GM18868 (cell line): Measurements from ENCODE around the gene AKNA.

Experiments used
- ATAC-seq: cut with Tn5 transposase; IDR thresholded peaks from one replicate; pipeline ENCODE4 v1.9.1; 2021; ENCODE audit warnings: mild to moderate bottlenecking, moderate library complexity; ENCODE audit not compliant: unreplicated experiment

AKNA gene

DNA sequence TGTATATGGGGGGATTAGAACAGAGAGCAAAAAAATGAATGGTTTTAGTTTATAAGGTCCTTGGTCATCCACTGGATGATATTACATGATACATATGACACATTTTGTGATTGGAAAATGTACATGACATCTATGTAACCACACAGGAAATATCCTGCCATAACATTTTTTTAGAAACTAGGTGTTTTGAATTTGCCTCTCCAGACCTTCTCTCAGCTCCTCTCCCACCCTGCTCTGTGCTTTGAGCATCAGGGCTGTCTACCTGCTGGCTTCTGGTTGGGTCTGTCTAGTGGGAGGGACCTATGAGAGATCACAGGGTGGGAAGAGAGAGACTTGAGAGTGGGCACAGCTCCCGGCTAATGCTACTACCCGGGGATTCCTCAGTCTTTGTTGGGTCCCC is 24.4 kb downstream of the AKNA start:
- no peak for ATAC-seq

DNA sequence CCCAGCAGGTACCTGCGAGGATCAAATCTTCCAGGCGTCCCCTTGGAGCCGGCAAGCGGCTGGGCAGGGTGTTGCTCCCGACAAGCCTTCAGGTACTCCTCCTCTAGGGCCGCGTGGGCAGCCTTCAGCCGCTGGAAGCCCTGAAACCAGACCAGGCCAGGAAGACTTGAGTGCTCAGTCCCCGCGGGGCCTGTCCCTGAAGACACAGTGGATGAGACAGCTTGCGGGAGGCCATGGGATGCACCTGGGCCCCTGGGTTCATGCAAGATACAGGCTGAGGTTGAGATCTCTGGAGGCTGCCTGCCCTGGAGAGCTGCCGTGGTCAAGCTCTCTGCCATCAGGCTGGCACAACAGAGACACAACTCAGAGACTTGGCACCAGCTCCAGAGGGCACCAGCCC is 25.4 kb downstream of the AKNA start:
- no peak for ATAC-seq

DNA sequence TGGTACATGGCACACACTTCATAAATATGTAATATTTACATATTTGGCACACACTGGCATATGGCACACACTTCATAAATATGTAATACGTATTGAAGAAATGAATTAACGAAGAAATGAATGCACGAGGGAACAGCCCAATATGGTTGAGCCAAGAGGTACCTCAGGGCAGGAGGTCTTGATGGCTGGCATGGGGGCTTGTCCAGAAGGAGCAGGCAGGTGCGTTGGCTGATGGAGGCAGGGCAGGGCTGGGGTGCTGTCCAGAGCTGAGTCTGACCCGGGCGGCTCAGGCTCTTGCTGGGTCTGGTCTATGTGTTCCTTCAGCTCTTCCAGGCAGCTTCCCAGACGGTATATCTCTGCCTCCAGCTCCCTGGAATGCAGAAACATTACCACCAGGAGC is 26.2 kb downstream of the AKNA start:
- ATAC-seq = no peak

DNA sequence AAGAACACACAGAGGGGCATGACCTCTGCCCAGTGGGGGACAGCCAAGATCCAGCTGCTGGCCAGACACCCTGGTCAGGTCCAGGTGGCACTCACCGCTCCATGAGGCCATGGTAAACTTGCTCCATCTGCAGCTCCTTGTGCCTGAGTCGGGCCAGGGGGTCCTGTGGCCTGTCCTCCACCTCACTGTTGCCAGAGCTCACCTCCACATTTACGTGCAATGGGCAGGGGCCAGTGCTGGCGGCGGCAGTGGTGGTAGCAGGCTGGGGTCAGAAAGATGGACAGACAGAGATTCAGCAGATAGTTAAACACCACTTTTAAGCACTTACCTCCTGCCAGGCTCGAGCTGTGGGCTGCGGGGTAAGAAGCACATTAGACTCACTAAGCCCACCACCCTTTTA is 28.0 kb downstream of the AKNA start:
- ATAC-seq = no peak

DNA sequence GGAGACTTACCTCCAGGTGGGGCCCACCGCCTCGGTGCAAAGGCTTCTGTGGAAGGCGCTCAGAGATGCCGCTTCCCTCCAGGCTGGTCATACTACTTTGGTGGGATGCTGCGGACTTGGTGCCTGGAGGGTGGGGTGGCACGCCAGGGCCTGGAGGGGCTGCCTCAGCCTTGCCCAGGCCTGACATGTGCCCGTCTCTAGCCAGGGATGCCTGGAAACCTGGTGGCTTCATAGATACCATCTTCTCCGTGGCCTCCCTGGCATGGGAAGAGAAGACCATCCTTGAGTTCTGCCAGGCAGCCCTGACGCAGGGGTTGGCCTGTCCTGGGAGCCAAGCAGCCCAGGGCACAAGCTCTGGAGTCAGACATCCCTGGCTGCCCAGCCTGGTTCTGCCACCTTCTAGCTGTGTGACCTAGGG is 29.9 kb downstream of the AKNA start:
- ATAC-seq = no peak

DNA sequence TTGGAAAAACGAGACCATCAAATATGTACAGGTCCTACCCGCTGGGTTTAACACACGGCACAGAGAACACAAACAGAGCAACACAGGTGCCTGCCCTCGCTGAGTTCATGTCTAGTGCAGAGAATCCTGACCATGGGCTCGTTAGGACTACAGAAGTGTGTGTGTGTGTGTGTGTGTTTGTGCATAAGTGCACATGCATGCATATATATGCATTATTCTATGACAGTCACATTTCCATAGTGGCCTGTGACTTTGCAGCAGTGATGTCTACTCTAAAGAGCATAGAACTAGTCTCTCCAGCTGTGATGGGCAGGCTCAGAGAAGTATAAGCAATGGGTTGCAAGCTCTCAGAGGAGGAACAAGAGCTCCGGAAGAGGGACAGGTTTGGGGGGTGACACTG is 30.4 kb downstream of the AKNA start:
- no peak for ATAC-seq

DNA sequence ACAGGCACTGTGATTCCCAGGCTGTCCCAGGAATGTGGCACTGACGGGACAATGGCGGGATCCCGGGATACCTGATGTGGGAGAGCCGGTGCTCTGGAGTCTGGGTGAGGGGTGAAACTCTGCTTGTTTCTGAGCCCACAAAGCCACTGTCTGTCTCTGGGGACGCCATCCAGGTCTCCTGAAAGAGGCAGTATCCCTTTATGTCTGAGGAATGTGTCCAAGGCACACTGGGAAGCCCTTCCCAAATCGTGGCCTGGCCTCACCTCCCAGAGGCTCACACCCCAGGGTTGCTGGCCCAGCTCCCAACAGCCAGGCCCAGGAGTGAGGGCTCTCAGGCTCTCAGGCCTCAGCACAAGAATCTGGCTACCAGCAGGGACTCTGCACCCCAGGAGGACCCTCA is 31.0 kb downstream of the AKNA start:
- no peak for ATAC-seq

DNA sequence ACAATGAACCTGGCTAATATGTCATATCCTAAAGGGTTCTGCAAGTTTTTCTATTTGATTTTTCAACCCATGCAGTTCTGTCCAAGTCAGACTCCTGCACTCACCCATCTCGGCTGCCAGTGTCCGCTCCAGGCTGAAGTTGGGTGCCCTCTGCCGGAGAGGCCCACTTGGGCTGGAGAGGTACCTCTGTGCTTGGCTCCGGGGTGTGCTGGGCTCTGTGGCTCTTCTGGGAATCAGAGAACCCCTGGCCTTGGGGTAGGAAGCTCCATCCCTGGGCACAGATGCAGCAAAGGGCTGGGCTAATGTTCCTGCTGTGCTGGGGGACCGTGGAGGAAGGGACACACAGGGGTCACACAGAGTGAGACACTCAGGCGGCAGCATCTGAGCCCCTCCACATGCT is 32.0 kb downstream of the AKNA start:
- no peak for ATAC-seq

DNA sequence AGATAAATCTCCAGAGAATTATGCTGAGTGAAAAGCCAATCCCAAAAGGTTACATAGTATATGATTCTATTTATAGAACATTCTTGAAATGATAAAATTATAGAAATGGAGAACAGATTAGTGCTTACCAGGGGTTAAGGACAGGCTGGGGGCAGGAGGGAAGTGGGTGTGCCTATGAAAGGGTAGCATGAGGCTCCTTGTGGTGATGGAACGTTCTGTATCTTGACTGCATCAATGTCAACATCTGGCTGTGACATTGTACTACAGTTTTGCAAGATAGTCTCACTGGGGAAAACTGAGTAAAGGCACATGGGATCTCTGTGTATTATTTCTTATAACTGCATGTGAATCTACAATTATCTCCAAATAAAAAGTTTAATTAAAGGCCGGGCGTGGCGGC is 35.9 kb downstream of the AKNA start:
- no peak for ATAC-seq

DNA sequence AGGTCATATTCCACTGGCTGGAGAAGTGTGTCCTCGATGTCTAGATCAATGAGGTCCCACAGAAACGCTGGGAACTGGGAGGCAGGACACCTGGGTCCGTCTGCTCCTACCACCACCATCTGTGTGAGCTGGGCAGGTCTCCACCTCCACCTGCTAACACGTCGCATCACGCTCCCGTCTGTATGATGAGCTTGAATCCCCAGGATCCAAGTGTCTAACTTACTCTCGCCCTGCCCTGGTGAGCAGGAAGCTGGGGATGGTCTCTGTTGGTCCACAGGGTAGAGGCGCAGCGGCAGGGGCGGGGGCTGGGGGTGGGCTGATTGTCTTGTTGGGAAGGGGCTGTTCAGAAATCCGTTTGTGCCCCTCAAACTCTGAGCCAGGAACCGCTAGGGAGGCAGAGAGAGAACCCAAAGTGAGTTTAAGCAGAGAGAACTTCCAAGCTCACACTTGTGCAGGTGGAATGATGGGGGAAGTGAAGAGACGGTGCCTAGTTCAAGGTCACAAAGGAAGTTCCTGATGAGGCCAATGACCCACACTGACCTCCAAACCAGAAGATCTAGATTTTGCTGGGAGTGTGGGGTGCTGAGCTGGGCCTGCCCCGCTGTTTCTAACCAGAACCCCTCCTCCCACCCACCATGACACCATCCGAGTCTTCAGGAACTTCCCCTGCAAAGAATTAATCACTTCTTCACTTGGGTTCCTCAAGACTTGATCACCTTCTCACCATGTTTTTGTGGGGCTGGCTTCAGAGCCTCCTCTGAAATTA is 37.0 kb downstream of the AKNA start:
- ATAC-seq = no peak

DNA sequence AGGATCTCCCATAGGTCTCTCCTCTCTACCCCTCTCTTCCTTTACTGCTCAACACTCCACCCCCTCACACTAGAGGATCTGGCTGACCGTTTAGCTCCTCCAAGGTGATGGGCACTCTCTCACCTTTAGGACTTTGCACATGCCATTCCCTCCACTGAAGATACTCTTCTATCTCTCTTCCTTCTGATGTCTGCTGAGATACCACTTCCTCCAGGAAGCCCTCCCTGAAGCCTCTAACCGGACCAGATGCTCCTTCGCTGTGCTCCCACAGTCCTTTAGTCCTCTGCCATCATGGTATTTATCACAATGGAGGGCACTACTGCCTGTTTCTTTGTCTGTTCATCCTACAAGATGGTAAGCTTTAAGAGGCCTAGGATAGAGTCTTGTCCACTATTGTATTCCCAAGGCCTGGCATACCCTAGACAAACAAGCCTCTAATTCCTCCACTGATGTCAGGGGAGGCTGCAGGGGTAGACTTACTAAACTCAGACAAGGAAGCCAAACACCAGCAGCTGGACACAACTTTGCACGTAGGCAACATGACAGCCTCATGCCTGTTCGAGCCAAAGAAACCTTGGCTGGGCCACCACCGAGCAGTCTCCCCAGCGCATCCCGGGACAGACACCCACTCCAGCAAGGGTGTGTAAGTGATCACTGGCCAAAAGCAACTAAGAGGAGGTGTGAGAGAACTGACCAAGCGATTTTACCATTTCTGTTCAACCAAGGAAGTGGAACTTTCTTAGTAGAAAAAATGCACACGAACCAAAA is 37.9 kb downstream of the AKNA start:
- no peak for ATAC-seq

DNA sequence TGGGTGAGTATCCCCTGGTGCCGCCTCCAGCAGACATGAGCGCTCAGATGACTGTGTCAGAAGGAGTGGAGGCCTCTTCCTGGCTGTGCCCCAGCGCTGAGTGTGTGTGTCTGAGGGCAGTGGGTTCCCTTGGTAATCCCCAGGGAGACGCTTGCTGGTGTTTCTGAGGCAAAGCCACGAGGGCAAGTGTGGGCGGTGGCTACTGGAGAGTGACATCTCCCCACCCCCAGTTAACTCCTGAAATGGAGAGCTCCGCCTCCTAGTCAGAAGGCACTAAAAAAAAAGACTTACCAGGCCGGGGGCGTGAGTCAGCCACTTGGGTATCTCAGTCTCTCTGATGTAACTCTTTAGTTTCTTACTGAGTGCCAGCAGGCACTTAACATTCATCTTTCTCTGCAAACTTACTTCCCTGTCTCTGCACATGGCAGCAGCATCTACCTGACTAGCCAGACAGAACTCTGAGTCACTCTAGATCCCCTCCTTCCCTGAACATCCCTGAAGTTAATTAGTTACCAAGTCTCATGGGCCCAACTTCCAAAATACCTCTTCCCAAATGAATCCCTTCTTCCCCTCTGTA is 38.8 kb downstream of the AKNA start:
- peak; percentile 93 for ATAC-seq

DNA sequence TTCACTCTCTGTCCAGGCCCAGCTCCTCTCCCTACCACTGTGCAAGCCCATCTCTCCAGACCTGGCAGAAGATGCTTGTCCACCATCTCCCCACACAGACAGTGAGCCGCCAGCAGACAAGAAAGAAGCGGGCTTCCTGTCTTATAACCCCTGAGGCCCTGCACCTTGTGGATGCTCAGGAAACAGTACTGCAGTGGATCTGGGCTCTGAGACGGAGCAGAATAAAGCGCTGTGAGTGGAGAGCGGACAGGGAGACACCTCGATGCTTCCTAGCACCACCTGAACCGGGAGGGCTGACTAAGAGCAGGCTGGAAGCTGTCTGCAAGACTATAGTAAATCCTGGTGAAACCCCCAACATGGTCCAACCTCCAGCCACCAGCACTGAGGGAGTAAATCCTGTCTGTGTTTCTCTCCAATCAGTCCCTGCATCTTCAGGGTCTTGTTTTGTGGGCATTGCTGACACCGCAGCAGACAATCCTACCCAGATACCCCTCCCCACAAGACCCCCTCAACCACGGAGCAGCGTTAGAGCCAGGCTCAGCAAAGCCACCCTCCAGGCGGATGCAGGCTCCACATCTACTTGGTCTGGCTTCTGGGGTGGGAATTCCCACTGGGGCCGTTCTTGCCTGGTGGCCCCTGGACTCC is 39.4 kb downstream of the AKNA start:
- ATAC-seq = no peak

DNA sequence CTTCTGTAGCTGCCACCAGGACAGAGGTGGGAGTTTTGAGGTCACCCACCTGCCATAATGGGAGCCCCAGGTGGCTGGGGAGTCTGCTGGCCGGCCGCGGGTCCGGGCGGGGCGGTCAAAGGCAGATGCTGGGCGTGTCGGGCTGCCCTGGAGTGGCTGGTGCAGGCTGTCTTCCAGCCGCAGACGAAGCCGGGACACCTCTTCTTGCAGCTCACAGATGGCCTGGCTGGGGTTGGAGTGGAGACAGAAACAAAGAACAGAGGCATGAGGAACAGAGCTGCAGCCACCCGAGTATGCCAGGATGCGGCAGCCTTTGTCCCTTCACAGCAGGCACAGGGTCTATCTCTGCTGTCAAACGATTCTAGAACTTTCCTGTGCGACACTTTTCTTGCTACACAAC is 40.1 kb downstream of the AKNA start:
- ATAC-seq = no peak

DNA sequence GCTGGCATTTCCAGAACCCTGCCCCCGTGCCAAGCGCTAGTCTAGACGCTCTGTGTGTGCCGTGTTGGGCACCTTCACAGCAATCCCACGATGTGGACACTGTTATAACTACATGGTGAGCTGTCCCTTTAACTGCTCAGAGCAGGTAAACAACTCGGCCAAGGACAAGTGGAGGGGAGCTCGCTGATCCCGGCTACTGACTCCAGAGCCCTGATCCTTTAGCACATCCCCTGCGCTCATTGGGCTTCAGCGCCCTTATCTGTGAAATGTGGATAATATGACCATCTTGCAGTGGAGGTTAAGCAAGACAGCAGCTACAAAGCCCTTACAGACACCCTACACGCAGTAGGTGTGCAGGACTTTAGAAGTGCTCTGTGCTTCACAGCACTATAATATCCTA is 41.6 kb downstream of the AKNA start:
- no peak for ATAC-seq

DNA sequence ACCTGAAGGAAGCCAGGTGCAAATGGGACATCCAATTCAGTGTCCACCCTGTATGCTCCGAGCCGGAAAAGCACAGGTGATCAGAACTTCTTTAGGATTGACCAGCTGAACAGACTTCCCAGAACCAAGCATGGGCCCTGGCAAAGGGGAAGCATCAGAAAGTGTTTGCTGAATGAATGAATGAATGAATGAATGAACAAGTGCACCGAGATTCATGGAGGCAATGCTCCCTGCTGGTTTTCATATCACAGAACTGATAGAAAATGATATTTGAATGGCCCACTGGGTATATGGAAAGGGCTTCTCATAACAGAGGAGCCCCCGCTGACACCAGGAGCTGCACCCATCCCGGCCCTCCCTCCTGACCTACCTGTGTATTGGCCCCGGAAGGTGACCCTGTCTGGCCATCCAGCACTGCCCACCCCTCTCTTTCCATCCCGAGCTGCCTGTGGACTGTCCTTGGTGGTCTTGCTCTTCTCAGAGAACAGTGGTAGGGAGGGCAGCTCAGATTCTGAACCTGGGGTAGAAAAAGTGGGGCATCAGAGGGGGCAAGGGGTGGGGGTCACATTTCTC is 42.2 kb downstream of the AKNA start:
- no peak for ATAC-seq

DNA sequence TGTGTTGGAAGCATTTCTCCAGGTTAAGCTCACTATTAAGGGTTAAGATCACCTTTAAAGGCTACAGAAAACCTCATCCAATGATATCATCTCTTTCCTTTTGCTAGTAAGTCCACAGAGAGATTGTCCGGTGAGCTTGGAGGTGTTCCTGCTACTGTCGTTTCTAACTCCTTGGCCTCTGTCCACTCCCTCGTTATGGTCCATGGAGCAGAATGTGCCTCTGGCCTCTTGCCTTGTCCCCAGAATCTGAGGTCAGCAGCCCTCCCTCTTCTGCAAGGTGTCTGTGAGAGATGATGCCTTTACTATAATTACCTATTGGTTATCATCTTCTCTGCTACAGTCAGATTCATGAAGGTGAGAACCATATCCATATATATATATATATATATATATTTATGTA is 43.1 kb downstream of the AKNA start:
- ATAC-seq = no peak

DNA sequence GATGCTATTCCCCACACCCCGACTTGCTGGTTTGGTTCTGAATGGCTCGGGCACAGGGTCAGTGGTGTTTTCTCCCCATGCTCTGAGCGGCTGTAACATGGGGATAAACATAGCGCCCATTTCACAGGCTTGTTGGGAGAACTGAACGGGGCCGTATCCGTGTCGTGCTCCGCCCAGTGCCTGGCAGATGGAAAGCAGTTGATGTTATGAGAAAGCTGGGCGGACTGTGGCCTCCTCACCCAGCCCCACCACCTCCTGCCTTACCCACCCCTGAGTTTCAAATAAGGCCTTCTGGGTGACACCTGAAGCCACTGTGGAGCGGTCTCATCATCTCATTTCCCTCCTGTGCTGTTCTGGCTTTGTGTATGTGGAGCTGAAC is 43.6 kb downstream of the AKNA start:
- no peak for ATAC-seq

DNA sequence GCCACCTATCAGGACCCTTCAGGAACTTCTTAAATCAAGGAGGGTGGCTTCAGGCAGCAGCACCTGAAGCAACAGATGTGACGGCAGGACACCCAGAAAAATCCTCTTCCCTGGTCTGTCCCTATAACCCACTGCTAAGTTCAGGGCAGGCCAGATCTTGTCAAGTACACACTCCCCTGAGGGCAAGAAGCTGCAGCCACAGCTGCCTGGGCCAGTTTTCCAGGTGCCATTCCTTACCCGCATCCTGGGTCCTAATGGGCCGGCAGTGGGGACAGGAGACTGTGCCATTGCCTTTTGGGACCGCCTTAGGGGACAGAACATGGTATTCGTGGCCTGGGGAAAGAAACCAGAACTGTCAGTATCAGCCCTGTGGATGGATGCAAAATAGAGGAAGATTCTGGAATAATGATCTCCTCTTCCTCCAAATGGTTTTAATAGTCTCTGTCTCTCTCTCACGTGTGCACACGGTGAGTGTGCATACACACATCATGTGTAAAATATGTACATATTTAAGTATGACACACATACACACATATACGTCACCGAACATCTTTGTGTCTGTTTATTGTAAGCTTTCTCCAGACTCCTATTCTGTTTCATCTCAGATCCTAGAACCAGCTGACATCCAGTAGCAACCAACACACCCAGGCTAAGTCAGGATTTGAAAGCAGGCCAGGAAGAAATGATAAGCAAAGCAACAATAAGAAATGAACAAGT is 44.2 kb downstream of the AKNA start:
- ATAC-seq = no peak

DNA sequence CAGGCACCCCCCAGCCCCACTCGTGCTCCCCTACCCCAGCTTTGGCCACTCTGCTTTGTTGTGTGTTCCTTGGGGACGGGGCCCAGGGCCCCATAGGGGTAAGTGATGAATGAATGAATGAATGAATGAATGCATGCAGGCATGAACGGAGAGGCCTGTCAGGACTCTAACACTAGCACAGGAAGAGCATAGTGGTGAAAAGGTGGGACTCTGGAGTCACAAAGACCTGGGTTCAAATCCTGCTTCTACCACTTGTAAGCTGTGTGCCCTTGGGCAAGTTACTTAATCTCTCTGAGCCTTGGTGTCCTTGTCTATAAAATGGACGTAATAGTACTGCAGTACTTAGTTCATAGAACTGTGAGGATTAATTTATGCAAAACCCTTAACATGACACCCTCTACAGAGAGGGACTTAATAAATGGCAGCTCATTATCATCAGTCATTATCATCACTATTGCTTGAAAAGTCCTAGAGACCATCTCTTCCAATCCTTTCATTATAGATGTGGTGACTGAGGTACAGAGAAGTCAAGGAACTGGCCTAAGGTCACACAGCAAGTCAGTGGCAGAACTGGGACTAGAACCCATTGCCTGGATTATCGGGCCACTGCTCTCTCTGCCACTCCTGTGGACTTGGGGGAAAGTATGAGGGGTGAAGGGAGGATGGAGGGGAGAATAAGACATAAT is 44.9 kb downstream of the AKNA start:
- ATAC-seq = no peak
